A549 (cell line): ENCODE data around the gene CDHR5.

Source experiments
- EP300 ChIP-seq, 2 experiments: fragments of >200 bp; sonication (Bioruptor Twin); formaldehyde crosslinking; IDR thresholded peaks; 2 replicates in 1 of 2; 3 replicates in 1 of 2; pipeline ENCODE4 v1.6.1; 2016 to 2017
- POLR2A ChIP-seq: IDR thresholded peaks from 2 replicates; pipeline ENCODE4 v1.6.1; 2012; ENCODE audit warnings: mild to moderate bottlenecking, low read length
- TF ChIP-seq, protein P1 (sequence below): fragments of >200 bp; sonication (Bioruptor Twin); formaldehyde crosslinking; IDR thresholded peaks from 3 replicates; pipeline ENCODE4 v1.5.1; 2016

GRCh38 chr11:623349-623869, 1.3 kb downstream of the CDHR5 start:
- TF ChIP-seq POLR2A: no peak
- TF ChIP-seq EP300 (IDR thresholded peaks at IDR 0.05): no peak
- TF ChIP-seq, protein P1, sequence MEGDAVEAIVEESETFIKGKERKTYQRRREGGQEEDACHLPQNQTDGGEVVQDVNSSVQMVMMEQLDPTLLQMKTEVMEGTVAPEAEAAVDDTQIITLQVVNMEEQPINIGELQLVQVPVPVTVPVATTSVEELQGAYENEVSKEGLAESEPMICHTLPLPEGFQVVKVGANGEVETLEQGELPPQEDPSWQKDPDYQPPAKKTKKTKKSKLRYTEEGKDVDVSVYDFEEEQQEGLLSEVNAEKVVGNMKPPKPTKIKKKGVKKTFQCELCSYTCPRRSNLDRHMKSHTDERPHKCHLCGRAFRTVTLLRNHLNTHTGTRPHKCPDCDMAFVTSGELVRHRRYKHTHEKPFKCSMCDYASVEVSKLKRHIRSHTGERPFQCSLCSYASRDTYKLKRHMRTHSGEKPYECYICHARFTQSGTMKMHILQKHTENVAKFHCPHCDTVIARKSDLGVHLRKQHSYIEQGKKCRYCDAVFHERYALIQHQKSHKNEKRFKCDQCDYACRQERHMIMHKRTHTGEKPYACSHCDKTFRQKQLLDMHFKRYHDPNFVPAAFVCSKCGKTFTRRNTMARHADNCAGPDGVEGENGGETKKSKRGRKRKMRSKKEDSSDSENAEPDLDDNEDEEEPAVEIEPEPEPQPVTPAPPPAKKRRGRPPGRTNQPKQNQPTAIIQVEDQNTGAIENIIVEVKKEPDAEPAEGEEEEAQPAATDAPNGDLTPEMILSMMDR: no peak
